Heart left ventricle (tissue), 16 donors: ENCODE data around the gene CSHL1. TPM values are rescaled to one million over a fixed set of nuclear protein-coding genes. Genes with fewer than 3 reads are reported as not detected.
A peak's percentile ranks its signal among the peaks of the same experiment; 100 is the strongest.
"Not testable (repeated sequence)": the region's sequence is repeated elsewhere in the genome, so short reads cannot be mapped to it uniquely, and the experiment has no call there.

Experiments used
- ATAC-seq, 4 donors: fragments of 200-7000 bp; cut with Tn5 transposase; one replicate each; pipeline ENCODE4 v1.9.1; 2020 to 2022; ENCODE audit warnings: moderate library complexity in 4 of 4, mild to moderate bottlenecking in 3 of 4, moderate number of reproducible peaks in 1 of 4
- DNase-seq, 5 donors: peaks; one replicate each; pipeline ENCODE4 v3.0.0-alpha.2; 2020
- H3K27ac ChIP-seq, 12 donors: fragments of 200-600 bp; sonication (generic) in 4 of 12; one replicate each; pipeline versions ENCODE4 v1.5.0 to v1.8.0; 2016 to 2022; ENCODE audit warnings: mild to moderate bottlenecking in 2 of 12
- H3K27me3 ChIP-seq, 9 donors: fragments of 200-600 bp; sonication (generic) in 2 of 9; one replicate each; pipeline versions ENCODE4 v1.5.1 to v1.8.0; 2016 to 2022; ENCODE audit warnings: mild to moderate bottlenecking in 3 of 9
- H3K36me3 ChIP-seq, 9 donors: fragments of 200-600 bp; sonication (generic) in 2 of 9; one replicate each; pipeline versions ENCODE4 v1.5.0 to v1.8.0; 2018 to 2022; ENCODE audit warnings: mild to moderate bottlenecking in 2 of 9
- H3K4me1 ChIP-seq, 12 donors: fragments of 200-600 bp; sonication (generic) in 4 of 12; one replicate each; pipeline versions ENCODE4 v1.5.0 to v1.8.0; 2016 to 2022; ENCODE audit warnings: mild to moderate bottlenecking in 3 of 12
- H3K4me3 ChIP-seq, 12 donors: fragments of 200-600 bp; sonication (generic) in 4 of 12; one replicate each; pipeline versions ENCODE4 v1.5.0 to v1.8.0; 2017 to 2022; ENCODE audit warnings: mild to moderate bottlenecking in 9 of 12, moderate library complexity in 4 of 12
- H3K9me3 ChIP-seq, 12 donors: fragments of 200-600 bp; sonication (generic) in 4 of 12; one replicate each; pipeline versions ENCODE4 v1.5.0 to v1.8.0; 2016 to 2022; ENCODE audit warnings: mild to moderate bottlenecking in 1 of 12
- CTCF ChIP-seq, 12 donors: fragments of 200-600 bp; sonication (generic) in 4 of 12; IDR thresholded peaks; one replicate each; pipeline versions ENCODE4 v1.5.0 to v1.8.0; 2018 to 2022; ENCODE audit warnings: antibody characterized with exemption in 12 of 12, mild to moderate bottlenecking in 5 of 12
- WGBS, 4 donors: extraction: QIAGEN DNeasy Blood & Tissue Kit in 2 of 4; methylation state at CpG; one replicate each; pipeline versions ENCODE4 v1.1.5 to v1.1.7; 2013 to 2018; 5-methylcytosine and 5-hydroxymethylcytosine counted together
- intact Hi-C, 10 donors: fragments of 100-400 bp; cut with DNase I; formaldehyde crosslinking; loops; one replicate each; pipeline versions ENCODE4 v1.11.1 to v1.14.2; 2022
- polyA plus RNA-seq, 2 donors: library from polyadenylated mRNA; stranded (reverse); fragments of 200-250 nt; gene quantifications; one replicate each; pipeline ENCODE4 v1.2.3, GENCODE V29; 2013
- total RNA-seq, 9 donors: library from RNA; depleted of rRNA in 2 of 9; stranded (reverse); fragments of >200 nt in 2 of 9; fragmentation: NEBNext Ultra II Directional in 3 of 9; extraction: Animal tissue kit (Norgen Biotek cat#: 25700) in 3 of 9; gene quantifications; one replicate each; pipeline versions ENCODE4 v1.1.0 to v1.2.4, GENCODE V29; 2016 to 2023
- donor health status: ischemic (EF 13 %, LVEDD 7.1; RV severe dilation, severe dysfunction).
- donor health status: healthy with polysubstance abuse.
- donor health status: DM: no; HTN: yes; CAD: no.
- donor health status: DM: no; HTN: no; CAD: no.
- donor health status: ischemic (EF 25% LVEDD 6.9; RV normal size, moderate dysfunction).
- donor health status: ischemic (EF 25% LVEDD 5.7; RV mildly dilated, moderate dysfunction).
- donor health status: healthy.
- donor health status: DM: yes; HTN: yes; CAD: no.
- donor health status: ischemic (EF 35%, LVEDD 5.7; RV mildly dilated, moderate dysfunction).
- donor health status: nonischemic (EF 11% LVEDD 7.7; RV severe dilation, severe dysfunction).
- donor health status: DM: yes; HTN: yes; CAD: no.
- donor health status: PGD.
- donor health status: ischemic (EF 29% LVEDD 5.4; RV normal size, mild dysfunction).
- donor health status: nonischemic (EF 23%, LVEDD 6.1; RV moderate dilation, normal function).

CSHL1 gene
- total and polyA plus RNA-seq, 11 donors, result not detected

- H3K27me3 ChIP-seq, H3K4me1 ChIP-seq, DNase-seq, H3K36me3 ChIP-seq, H3K27ac ChIP-seq, H3K4me3 ChIP-seq, H3K9me3 ChIP-seq, intact Hi-C loops: not testable (repeated sequence)
- TF ChIP-seq CTCF (IDR thresholded peaks at IDR 0.05), result peak in 2 of 12 donors; percentile 7 to 9
- WGBS, 4 donors, result 41 to 60% (median 53%) methylated on average over 9 of the region's 9 CpGs
- ATAC-seq, result peak in 1 of 4 donors; percentile 38
These were observed 41.4 kb downstream of the CSHL1 start for GRCh38 chr17:63869491-63870291.

- 77 to 85% (median 80%) methylated on average over 7 of the region's 7 CpGs for WGBS, 4 donors
- H3K27ac ChIP-seq, H3K4me3 ChIP-seq, H3K4me1 ChIP-seq, H3K9me3 ChIP-seq, H3K36me3 ChIP-seq, intact Hi-C loops, H3K27me3 ChIP-seq, DNase-seq: not testable (repeated sequence)
- peak in 2 of 4 donors; percentile 42 to 58 for ATAC-seq
These were observed 44.4 kb downstream of the CSHL1 start for GRCh38 chr17:63866625-63867024.

Other genes with a start within 250 kb of the CSHL1 start
- 10 to 100 TPM in 2 of 9 donors, 1 to 10 TPM in 7; 1.9 to 48.0 (median 3.4) TPM for gene LIMD2, start 211.1 kb downstream of the CSHL1 start, total RNA-seq
- 1 to 10 TPM; 4.0 to 5.4 TPM for gene LIMD2, start 211.1 kb downstream of the CSHL1 start, polyA plus RNA-seq
- 10 to 100 TPM; 10.2 to 26.1 (median 15.3) TPM for gene STRADA, start 169.5 kb downstream of the CSHL1 start, total RNA-seq
- 10 to 100 TPM; 15.9 to 18.3 TPM for gene STRADA, start 169.5 kb downstream of the CSHL1 start, polyA plus RNA-seq
- 100 to 1,000 TPM in 2 of 9 donors, 10 to 100 TPM in 7; 54.4 to 115 (median 84.3) TPM for gene CCDC47, start 137.7 kb downstream of the CSHL1 start, total RNA-seq
- 100 to 1,000 TPM in 1 of 2 donors, 10 to 100 TPM in 1; 38.4 to 139 TPM for gene CCDC47, start 137.7 kb downstream of the CSHL1 start, polyA plus RNA-seq
- 10 to 100 TPM; 30.1 to 75.0 (median 61.0) TPM for gene DDX42, start 137.1 kb downstream of the CSHL1 start, total RNA-seq
- 10 to 100 TPM; 34.4 to 44.8 TPM for gene DDX42, start 137.1 kb downstream of the CSHL1 start, polyA plus RNA-seq
- 100 to 1,000 TPM in 7 of 9 donors, 10 to 100 TPM in 2; 64.7 to 143 (median 113) TPM for gene PSMC5, start 83.8 kb downstream of the CSHL1 start, total RNA-seq
- 100 to 1,000 TPM; 164 to 189 TPM for gene PSMC5, start 83.8 kb downstream of the CSHL1 start, polyA plus RNA-seq
- 10 to 100 TPM; 22.1 to 46.5 (median 25.7) TPM for gene FTSJ3, start 83.6 kb downstream of the CSHL1 start, total RNA-seq
- gene FTSJ3, start 83.6 kb downstream of the CSHL1 start, polyA plus RNA-seq, result 10 to 100 TPM; 12.5 to 44.6 TPM
- 10 to 100 TPM; 11.3 to 40.9 (median 24.1) TPM for gene SMARCD2, start 68.6 kb downstream of the CSHL1 start, total RNA-seq
- 10 to 100 TPM; 16.5 to 26.9 TPM for gene SMARCD2, start 68.6 kb downstream of the CSHL1 start, polyA plus RNA-seq
- not detected for gene CSH2, start 37.6 kb downstream of the CSHL1 start, total RNA-seq
- gene CSH2, start 37.6 kb downstream of the CSHL1 start, polyA plus RNA-seq, result not detected
- gene GH2, start 29.3 kb downstream of the CSHL1 start, total RNA-seq, result not detected
- gene GH2, start 29.3 kb downstream of the CSHL1 start, polyA plus RNA-seq, result not detected
- gene CSH1, start 14.7 kb downstream of the CSHL1 start, total RNA-seq, result not detected
- not detected for gene CSH1, start 14.7 kb downstream of the CSHL1 start, polyA plus RNA-seq
- not detected for gene GH1, start 7.6 kb upstream of the CSHL1 start, total RNA-seq
- gene GH1, start 7.6 kb upstream of the CSHL1 start, polyA plus RNA-seq, result not detected
- gene CD79B, start 21.1 kb upstream of the CSHL1 start, total RNA-seq, result 10 to 100 TPM in 2 of 9 donors, 1 to 10 TPM in 7; 2.2 to 16.2 (median 4.3) TPM
- gene CD79B, start 21.1 kb upstream of the CSHL1 start, polyA plus RNA-seq, result 1 to 10 TPM; 5.1 to 6.3 TPM
- gene SCN4A, start 61.7 kb upstream of the CSHL1 start, total RNA-seq, result 1 to 10 TPM in 4 of 9 donors, under 1 TPM in 5; 0.37 to 2.1 (median 0.67) TPM
- 1 to 10 TPM in 1 of 2 donors, under 1 TPM in 1; 0.33 to 1.8 TPM for gene SCN4A, start 61.7 kb upstream of the CSHL1 start, polyA plus RNA-seq
- gene PRR29, start 87.1 kb upstream of the CSHL1 start, total RNA-seq, result 1 to 10 TPM in 1 of 9 donors, under 1 TPM in 5, not detected in 3; 0.15 to 1.8 (median 0.34) TPM
- under 1 TPM; 0.15 to 0.19 TPM for gene PRR29, start 87.1 kb upstream of the CSHL1 start, polyA plus RNA-seq
- 100 to 1,000 TPM in 2 of 9 donors, 10 to 100 TPM in 7; 24.4 to 262 (median 33.0) TPM for gene ICAM2, start 109.4 kb upstream of the CSHL1 start, total RNA-seq
- 10 to 100 TPM; 61.0 to 64.1 TPM for gene ICAM2, start 109.4 kb upstream of the CSHL1 start, polyA plus RNA-seq
- gene ERN1, start 218.9 kb upstream of the CSHL1 start, total RNA-seq, result 10 to 100 TPM in 4 of 9 donors, 1 to 10 TPM in 5; 5.1 to 18.7 (median 9.1) TPM
- gene ERN1, start 218.9 kb upstream of the CSHL1 start, polyA plus RNA-seq, result 1 to 10 TPM; 1.5 to 4.7 TPM